GM19397 (cell line): Measurements from ENCODE around the gene SSBP3.
"Not testable (repeated sequence)": the region's sequence is repeated elsewhere in the genome, so short reads cannot be mapped to it uniquely, and the experiment has no call there.

ENCODE experiments used
- ATAC-seq: cut with Tn5 transposase; IDR thresholded peaks from one replicate; pipeline ENCODE4 v1.9.1; 2021; ENCODE audit warnings: mild to moderate bottlenecking, moderate library complexity; ENCODE audit not compliant: unreplicated experiment

Gene SSBP3

GRCh38 chr1:54406339-54407153, at the start of gene SSBP3:
Gene SSBP3, minus strand, starts transcription at chr1:54406394.
- peak; percentile 86 for ATAC-seq

GRCh38 chr1:54453509-54453908, 47.3 kb upstream of the SSBP3 start:
- ATAC-seq: no peak

DNA sequence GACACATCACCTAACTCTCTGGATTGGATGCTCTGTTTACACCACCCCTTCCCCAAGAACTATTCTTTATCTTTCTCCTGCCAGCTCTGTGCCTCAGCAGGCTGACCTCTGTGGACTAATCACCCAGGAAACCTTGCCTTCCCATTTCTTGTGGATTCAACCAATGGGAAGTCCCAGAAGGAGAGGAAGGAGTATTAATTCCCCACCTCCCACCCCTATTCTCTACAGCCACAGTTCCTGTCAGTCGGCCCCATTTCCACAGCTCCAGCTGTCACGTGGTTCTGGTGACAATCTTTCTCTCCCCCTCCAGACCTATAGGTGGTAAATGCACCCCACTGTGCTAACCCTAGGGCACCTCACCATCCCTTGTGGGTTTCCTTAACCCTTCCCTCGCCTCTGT, 46.8 kb upstream of the SSBP3 start:
- no peak for ATAC-seq

DNA sequence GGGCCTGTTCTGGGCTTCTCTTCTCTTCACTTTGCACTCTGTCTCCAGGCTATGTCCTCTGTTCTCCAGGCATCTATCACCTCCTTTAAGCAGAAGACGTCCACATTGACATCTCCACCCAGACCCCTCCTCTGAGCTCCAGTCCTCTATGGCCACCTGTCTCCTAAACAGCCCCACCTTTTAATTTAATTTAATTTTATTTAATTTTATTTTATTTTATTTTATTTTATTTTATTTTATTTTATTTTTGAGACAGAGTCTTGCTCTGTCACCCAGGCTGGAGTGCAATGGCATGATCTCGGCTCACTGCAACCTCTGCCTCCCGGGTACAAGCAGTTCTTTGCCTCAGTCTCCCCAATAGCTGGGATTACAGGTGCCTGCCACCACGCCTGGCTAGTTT, 43.2 kb upstream of the SSBP3 start:
- not testable (repeated sequence) for ATAC-seq

DNA sequence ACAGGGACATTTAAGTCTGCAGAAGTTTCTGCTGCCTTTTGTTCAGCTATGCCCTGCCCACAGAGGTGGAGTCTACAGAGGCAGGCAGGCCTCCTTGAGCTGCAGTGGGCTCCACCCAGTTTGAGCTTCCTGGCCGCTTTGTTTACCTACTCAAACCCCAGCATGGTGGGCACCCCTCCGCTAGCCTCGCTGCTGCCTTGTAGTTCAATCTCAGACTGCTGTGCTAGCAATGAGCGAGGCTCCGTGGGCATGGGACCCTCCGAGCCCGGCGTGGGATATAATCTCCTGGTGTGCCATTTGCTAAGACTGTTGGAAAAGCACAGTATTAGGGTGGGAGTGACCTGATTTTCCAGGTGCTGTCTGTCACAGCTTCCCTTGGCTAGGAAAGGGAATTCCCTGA, 42.6 kb upstream of the SSBP3 start:
- ATAC-seq: not testable (repeated sequence)

- ATAC-seq: not testable (repeated sequence)
Measured at GRCh38 chr1:54447081-54447480, 40.9 kb upstream of the SSBP3 start.

DNA sequence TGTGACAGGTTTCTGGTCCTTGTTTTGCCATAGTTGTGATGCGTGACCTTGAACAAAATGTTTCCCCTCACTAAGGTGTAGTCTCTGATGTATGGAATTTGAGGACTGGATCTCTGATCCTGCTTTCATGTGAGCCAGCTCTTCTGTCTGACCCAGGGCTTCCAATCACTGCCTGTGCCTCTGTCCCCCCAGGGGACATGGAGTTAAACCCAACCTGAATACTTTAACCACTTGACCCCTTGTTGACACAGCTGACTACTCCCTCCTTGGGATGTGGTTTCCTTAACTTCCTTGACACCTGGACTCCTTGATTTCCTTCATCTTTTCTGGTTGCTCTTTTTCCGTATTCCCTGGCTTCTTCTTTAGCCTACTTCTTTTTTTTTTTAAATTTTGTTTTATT, 36.0 kb upstream of the SSBP3 start:
- ATAC-seq: no peak

- ATAC-seq: no peak
Measured at GRCh38 chr1:54439550-54440223, 33.5 kb upstream of the SSBP3 start.

- no peak for ATAC-seq
Measured at GRCh38 chr1:54437783-54438182, 31.6 kb upstream of the SSBP3 start.

DNA sequence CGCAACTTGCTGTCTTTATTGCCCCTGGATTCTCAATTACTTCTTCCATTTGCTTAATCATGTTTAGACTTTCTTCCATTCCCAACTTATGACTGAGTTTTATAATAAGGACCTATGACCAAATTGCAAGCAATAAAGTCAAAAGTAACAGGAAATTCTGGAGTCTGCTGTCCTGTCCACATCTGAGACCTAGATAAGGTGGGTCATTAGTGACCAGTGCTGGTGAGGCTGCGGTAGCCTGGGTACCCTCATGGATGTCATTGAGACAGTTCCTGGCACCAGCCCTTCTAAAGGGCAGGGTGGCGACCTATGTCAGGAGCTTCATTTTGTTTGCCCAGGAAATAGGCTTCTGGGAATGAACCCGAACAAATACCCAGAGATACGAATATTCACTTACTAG, 30.6 kb upstream of the SSBP3 start:
- no peak for ATAC-seq

DNA sequence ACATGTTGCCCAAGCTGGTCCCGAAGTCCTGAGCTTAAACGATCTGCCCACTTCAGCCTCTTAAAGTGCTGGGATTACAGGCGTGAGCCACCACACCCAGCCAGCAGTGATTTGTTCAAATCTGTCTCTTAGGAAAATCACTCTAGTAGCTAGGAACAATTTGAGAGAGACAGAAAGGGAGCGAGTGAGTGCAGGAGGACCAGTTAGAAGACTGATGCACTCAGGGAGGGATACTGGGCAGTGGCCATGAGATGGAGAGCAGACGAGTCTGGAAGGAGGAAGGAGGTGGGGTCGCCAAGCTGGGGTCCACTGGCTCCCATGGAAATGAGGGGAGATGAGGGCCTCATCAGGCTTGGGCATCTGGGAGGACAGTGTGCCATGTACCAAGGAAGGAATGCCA, 23.6 kb upstream of the SSBP3 start:
- no peak for ATAC-seq

- ATAC-seq: no peak
Measured at GRCh38 chr1:54428837-54429518, 22.8 kb upstream of the SSBP3 start.

DNA sequence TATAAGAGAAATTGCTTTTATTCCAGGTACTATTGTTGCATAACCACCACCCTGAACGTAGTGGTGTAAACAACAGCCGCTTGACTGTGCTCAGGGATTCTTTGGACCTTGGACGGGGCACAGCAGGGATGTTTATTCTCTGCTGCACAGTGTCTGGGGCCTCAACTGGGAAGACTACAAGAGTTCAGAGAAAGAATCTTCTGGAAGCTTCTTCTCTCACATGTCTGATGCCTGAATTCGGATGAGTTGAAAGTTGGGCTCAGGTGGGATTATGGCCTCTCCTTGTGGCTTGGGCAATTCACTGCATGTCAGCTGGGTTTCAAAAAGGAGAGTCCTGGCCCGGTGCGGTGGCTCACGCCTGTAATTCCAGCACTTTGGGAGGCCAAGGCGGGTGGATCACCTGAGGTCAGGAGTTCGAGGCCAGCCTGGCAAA, 19.0 kb upstream of the SSBP3 start:
- no peak for ATAC-seq

DNA sequence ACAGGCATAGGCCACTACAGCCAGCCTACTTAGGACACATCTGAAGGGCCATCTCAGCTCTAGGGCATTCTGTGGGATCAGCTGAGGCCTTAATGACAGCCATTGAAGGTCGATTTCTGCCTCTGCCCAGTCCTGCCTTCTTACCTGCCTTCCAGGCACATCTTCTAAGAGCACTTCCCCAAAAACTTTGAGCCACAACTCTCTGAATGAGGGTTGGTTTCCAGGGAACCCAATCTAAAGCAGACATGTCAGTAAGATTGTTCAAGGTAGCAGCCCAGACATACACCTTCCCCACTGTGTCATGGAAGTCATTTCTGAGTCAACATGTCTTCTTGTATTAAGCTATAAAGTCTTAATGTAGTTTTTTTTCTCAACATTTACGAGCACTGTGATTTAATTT, 18.2 kb upstream of the SSBP3 start:
- no peak for ATAC-seq

- no peak for ATAC-seq
Measured at GRCh38 chr1:54421101-54421504, 14.9 kb upstream of the SSBP3 start.

- not testable (repeated sequence) for ATAC-seq
Measured at GRCh38 chr1:54418598-54418997, 12.4 kb upstream of the SSBP3 start.

DNA sequence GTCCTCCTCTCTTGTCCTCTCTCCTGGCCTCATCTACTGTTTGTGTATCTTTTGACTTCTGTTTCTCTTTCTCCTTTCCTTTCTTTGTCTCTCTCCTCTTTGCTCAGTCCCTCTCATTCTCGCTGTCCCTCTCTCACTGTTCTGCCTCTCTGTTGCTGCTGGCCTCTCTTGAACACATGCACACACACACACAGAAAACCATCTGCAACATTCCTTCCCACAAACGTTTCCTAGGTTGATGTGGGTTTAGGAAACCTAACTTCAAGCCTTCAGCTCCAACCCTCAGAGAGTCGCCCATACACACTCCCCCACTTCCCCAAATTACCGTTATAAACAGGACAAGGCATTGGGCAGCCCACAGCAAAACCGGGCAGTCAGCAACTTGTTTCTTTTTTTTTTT, 10.9 kb upstream of the SSBP3 start:
- ATAC-seq: no peak

DNA sequence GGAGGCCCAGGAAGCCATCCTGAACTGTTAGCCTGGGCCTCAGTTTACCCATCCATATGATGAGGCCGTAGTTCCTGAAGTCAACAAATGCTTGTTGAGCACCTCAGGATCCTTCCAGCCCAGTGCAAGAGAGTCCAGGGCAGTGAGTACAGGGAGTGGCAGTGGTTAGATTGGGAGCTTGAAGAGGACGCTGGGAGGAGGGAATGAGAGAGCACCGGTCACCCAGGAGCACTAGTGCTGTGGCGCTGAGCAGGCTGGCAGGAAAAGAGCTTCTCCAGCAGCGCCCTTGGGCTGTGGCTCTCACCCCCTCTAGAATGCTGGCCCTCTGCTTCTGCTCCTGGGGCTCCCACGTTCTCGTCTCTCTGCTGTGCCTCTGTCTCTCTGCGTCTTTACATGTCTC, 10.2 kb upstream of the SSBP3 start:
- no peak for ATAC-seq

DNA sequence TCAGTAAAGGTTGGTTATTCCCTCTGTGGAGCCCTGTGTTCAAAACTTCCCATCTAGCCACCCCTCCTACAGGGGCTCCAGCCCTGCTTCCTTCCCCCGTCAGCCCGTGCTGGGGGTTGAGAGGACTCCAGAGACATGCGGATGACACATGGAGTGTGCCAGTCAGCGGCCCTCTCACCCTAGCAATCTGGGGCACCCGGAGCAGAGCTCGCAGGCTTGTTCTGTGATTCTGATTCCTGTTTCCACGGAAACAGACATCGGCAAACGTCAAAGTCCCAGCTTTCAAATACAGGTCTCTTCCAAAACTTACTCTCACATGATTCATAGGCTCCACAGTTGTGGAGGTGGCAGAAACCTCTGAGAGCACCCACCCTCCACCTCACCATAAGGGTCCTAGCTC, 9.8 kb upstream of the SSBP3 start:
- no peak for ATAC-seq

DNA sequence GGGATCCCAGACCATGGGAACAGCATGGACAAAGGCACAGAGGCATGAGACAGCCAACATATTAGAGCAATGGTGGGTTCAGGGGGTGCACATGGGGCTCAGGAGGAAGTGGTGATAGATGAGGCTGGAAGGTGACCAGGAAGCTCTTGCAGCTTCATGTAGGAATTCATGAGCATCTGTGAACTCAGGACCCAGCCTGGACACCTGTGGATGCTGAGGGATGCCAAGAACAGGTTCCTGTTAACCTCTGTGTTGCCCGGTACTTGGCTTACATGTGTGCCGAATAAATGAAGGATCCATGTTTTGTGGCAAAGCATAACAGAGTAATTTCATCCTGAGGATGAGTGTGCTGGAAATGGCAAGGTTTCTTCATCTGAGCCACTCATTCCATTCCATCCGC, 9.3 kb upstream of the SSBP3 start:
- ATAC-seq: no peak

DNA sequence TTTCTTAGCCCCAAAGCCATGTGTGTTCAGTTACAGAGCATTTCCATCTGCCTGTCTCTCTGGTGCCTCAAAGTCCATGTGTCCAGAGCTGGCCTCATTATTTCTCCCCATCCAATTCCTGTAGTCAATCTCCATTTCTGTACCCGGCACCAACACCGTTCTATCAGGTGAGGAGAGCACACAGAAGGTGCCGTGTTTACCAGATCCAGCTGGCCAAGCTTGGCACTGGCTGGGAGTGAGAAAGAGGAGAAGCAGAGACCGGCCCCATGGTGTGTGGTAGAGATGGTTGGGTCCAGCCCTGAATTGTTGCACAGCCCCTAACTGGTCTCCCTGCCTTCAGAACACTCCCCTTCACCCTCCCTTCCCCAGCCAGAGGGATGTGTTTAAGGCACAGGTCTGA, 7.5 kb upstream of the SSBP3 start:
- ATAC-seq: no peak

DNA sequence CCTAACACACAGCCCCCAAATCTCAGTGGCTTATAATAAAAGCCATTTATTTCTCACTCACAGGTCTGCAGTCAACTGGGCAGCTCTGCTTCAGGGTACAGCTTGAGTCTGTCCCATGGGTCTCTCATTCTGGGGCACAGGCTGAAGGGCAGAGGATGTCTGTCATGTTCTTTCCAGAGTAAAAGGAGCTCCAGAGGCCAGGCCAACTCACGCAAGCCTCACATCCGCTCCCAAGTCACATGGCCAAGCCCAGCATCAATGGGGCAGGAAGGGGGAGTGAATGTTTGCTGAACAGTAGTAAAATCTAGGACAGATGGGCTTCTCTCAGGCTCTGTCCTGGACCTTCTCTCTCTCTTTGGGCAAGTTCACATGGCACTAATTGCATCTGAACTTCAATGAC, 7.1 kb upstream of the SSBP3 start:
- no peak for ATAC-seq
